IMR-90 (cell line): Measurements from ENCODE around the gene CYFIP1.

Source experiments
- BHLHE40 ChIP-seq: fragments of 150-350 bp; IDR thresholded peaks from 2 replicates; pipeline ENCODE4 v1.6.1; 2016; ENCODE audit warnings: mild to moderate bottlenecking, low read depth, low read length
- CTCF ChIP-seq: conservative IDR thresholded peaks from 2 replicates; pipeline ENCODE4 v1.5.1; 2012; ENCODE audit warnings: mild to moderate bottlenecking, low read depth, low read length, improper control_type of control experiment
- POLR2A ChIP-seq: IDR thresholded peaks from 2 replicates; pipeline ENCODE4 v1.6.1; 2012; ENCODE audit warnings: mild to moderate bottlenecking, low read depth, low read length
- RAD21 ChIP-seq: IDR thresholded peaks from 2 replicates; pipeline ENCODE4 v1.6.1; 2012; ENCODE audit warnings: low read length, improper control_type of control experiment
- RCOR1 ChIP-seq: IDR thresholded peaks from 2 replicates; pipeline ENCODE4 v1.6.1; 2012; ENCODE audit warnings: mild to moderate bottlenecking, low read length, improper control_type of control experiment; ENCODE audit not compliant: insufficient replicate concordance
- RFX5 ChIP-seq: IDR thresholded peaks from 2 replicates; pipeline ENCODE4 v1.8.0; 2012; ENCODE audit warnings: low read depth, mild to moderate bottlenecking, low read length, moderate library complexity
- USF2 ChIP-seq: fragments of 150-350 bp; IDR thresholded peaks from 2 replicates; pipeline ENCODE4 v1.6.1; 2017; ENCODE audit warnings: mild to moderate bottlenecking, antibody characterized with exemption, low read length, low read depth

GRCh38 chr15:22947101-22948000, 32.8 kb downstream of the CYFIP1 start:
- TF ChIP-seq RFX5 (no peak), CTCF (no peak), POLR2A (no peak), USF2 (no peak), BHLHE40 (no peak), RCOR1 (no peak), RAD21 (no peak)
